Head of caudate nucleus (tissue), 42 donors: ENCODE results near the gene ABHD5.

Source experiments
- DNase-seq, 42 donors: peaks; one replicate each; pipeline versions ENCODE4 v3.0.0 to v3.0.0-alpha.2; 2020 to 2021; ENCODE audit warnings: mixed read lengths in 7 of 42
- intact Hi-C: fragments of 100-400 bp; cut with DNase I; formaldehyde crosslinking; loops from one replicate; pipeline ENCODE4 v1.15.0; 2022

Gene ABHD5

GRCh38 chr3:43747641-43748040 is 56.9 kb downstream of the ABHD5 start:
- intact Hi-C loops = no loop called here
- no peak for DNase-seq

GRCh38 chr3:43748179-43748578 is 57.4 kb downstream of the ABHD5 start:
- intact Hi-C loops = no loop called here
- peak in 36 of 42 donors; percentile 20 to 85 (median 56) for DNase-seq

- DNase-seq = no peak
- intact Hi-C loops = no loop called here
Observed at GRCh38 chr3:43748645-43749044, 57.9 kb downstream of the ABHD5 start.

GRCh38 chr3:43752905-43753304 is 62.2 kb downstream of the ABHD5 start:
- intact Hi-C loops = no loop called here
- DNase-seq = no peak

GRCh38 chr3:43753741-43754715 is 63.3 kb downstream of the ABHD5 start:
- intact Hi-C loops = no loop called here
- DNase-seq = no peak

GRCh38 chr3:43755516-43756200 is 64.9 kb downstream of the ABHD5 start:
- intact Hi-C loops = no loop called here
- DNase-seq = no peak

- intact Hi-C loops = no loop called here
Observed at GRCh38 chr3:43757666-43758321, 67.1 kb downstream of the ABHD5 start.

GRCh38 chr3:43758592-43759225 is 68.0 kb downstream of the ABHD5 start:
- intact Hi-C loops = no loop called here
- DNase-seq = no peak

More at GRCh38 chr3:43757666-43758321, 67.1 kb downstream of the ABHD5 start:
- DNase-seq = no peak

- no peak for DNase-seq
- intact Hi-C loops = no loop called here
Observed at GRCh38 chr3:43759297-43759782, 68.6 kb downstream of the ABHD5 start.

GRCh38 chr3:43759938-43760337 is 69.2 kb downstream of the ABHD5 start:
- intact Hi-C loops = no loop called here
- DNase-seq = no peak

- intact Hi-C loops = no loop called here
Observed at GRCh38 chr3:43760938-43761337, 70.2 kb downstream of the ABHD5 start.

GRCh38 chr3:43762451-43762850 is 71.7 kb downstream of the ABHD5 start:
- intact Hi-C loops = no loop called here
- no peak for DNase-seq

More at GRCh38 chr3:43760938-43761337, 70.2 kb downstream of the ABHD5 start:
- no peak for DNase-seq

- no peak for DNase-seq
- intact Hi-C loops = no loop called here
Observed at GRCh38 chr3:43764056-43764455, 73.3 kb downstream of the ABHD5 start.

- intact Hi-C loops = no loop called here
Observed at GRCh38 chr3:43764471-43764870, 73.7 kb downstream of the ABHD5 start.

GRCh38 chr3:43765521-43765971 is 74.8 kb downstream of the ABHD5 start:
- DNase-seq = no peak

More at GRCh38 chr3:43764471-43764870, 73.7 kb downstream of the ABHD5 start:
- no peak for DNase-seq

GRCh38 chr3:43766672-43767465 is 76.1 kb downstream of the ABHD5 start:
- no peak for DNase-seq
- intact Hi-C loops = no loop called here

More at GRCh38 chr3:43765521-43765971, 74.8 kb downstream of the ABHD5 start:
- intact Hi-C loops = no loop called here

- peak in 5 of 42 donors; percentile 8 to 45 (median 19) for DNase-seq
- intact Hi-C loops = no loop called here
Observed at GRCh38 chr3:43768381-43768973, 77.7 kb downstream of the ABHD5 start.
